CD4-positive, alpha-beta T cell treated with Interleukin-6 at 100 ng/mL for 8 hours (primary cell): ENCODE measurements around the gene ANKRD10.

ENCODE experiments used
- DNase-seq: peaks from one replicate; pipeline ENCODE4 v3.0.0-alpha.2; 2020; ENCODE audit warnings: mixed read lengths, low spot score

The ANKRD10 gene

DNA sequence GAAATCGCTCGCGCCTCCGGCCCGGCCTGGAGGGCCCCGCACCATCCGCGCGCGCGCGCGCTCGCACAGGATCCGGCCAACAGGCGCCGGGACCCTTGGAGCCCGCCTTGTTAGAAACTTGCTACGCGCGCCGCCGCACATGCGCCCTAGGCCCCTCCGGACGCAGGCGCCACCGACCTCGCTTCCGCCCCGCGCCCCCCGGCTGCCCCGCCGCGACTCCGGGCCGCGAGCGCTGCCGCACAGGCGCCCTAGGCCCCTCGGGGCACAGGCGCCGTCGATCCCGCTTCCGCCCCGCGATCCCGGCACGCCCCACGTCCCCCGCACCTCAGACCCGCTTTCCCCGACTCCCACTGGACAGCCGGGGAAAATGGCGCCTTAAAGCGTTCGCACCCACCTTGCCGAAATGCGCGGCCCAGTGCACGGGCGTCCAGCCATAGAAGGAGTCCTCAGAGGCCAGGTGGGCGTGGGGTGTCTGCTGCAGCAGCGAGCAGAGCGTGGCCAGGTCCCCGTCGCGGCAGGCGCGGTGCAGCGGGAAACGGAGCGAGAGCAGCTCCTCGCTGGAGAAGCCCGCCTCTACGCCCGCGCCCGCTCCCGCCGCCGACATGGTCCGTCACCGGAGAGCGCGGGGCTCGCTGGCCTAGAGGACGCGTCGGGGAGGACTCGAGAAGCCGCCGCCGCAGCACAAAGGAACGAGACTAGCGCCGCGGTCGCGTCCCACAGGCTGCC is 375 bp downstream of the ANKRD10 start:
- peak; percentile 69 for DNase-seq

GRCh38 chr13:110914081-110914330 is 863 bp downstream of the ANKRD10 start:
- no peak for DNase-seq

- DNase-seq = peak; percentile 14
These were observed 1.4 kb downstream of the ANKRD10 start for GRCh38 chr13:110913322-110914080.

- no peak for DNase-seq
These were observed 2.2 kb downstream of the ANKRD10 start for GRCh38 chr13:110912651-110913051.

DNA sequence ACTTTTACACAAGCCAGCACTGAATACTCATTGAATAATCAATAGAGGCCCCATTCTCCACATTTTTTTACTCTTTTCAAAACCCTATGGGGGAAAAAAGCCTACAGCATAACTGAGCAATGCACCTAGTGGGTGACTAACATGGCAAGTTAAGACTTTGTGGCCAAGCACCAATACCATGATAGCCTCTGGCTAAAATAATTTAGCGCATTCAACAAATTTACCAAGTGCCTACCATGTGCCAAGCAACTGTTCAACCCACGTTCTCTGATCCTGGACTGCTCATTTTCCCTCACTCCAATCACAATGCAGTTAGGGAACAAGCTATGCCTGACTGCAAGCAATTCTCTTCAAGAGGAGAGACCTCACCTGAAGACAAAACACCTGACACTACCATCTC is 3.0 kb downstream of the ANKRD10 start:
- no peak for DNase-seq

DNA sequence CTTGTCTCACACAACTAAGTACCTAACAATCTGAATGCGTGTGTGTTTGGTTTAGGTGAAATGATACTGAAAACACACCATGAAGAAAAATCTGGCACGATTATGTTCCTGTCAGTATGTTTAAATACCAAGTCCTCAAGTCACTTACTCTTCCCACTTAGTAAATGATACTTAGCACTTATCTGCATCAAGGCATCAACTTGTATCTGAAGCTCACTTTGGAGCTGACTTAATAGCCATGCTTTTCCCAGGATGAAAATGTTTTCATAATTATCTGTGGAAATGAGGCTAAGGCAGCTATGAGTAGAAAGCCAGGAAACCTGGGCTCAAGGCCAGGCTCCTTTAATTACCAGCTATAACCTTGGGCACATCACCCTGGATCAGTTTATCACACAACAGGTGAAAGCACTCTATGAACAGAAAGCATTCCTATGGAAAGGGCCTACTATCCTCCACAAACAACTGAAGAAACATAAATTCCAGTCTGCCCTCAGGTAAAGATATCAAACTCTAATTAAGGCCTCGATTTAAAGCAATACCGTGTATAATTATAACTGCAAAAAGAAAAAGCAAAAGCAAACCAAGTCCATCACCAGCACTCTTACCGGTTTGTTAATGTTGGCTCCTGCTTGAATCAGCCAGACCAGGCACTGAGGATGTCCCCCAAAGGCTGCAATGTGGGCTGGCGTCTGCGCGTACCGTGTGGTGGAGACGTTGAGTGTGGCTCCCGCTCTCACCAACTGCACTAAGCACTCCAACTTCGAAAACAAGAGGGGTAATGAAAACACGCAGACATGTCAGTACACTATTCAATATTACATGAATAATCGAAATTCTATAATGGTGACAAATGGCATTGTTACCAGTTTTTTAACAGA is 4.6 kb downstream of the ANKRD10 start:
- no peak for DNase-seq

- DNase-seq = no peak
These were observed 6.6 kb downstream of the ANKRD10 start for GRCh38 chr13:110907951-110908898.

GRCh38 chr13:110907301-110907700 is 7.6 kb downstream of the ANKRD10 start:
- no peak for DNase-seq

DNA sequence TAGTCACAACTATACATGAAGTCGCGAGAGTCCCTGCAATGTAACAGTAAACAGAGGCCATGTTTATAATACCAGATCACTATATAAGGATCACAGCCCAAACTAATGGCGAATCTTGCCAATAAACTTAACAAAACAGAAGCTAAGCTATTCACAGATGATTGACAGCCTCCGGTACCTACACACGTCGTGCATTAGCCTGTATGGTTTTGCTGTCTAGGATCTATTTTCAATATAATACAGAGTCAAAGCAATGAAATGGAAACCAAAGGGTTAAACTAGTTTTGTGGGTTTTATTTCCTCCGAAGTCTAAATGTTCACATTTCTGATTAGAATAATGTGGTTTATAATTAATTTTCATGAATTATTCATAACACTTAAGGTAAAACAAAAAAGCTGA is 10.1 kb downstream of the ANKRD10 start:
- no peak for DNase-seq

DNA sequence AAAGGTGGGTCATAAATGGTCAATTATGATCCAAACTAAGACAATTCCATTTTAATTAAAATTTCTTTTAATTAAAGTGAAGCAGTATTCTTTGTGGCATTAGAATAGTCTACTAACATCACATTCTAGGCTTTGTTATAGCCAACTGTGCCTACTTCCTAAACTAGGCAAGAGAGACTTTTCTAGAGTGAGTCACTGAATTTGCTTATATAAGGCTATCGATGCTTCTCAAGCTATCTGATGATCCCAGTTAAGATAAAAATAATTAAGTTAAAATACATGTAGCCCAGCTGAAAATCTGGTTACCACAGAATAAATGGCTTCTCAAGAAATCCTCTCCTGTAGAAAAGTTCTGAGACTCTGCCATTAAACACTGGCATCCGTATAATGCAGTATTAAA is 12.5 kb downstream of the ANKRD10 start:
- DNase-seq = no peak

DNA sequence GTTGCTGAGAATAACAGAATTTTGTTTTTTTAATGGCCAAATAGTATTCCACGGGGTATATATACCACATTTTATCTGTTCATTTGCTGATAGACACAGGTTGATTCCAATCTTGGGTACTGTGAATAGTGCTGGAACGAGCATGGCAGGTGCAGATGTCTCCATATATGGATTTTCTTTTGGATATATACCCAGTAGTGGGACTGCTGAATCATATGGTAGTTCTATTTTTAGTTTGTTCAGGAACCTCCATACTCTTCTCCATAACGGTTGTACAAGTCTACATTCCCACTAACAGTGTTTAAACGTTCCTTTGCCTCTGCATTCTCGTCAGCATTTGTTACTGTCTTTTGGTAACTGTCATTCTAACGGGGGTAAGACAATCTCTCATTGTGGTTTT is 17.3 kb downstream of the ANKRD10 start:
- no peak for DNase-seq

DNA sequence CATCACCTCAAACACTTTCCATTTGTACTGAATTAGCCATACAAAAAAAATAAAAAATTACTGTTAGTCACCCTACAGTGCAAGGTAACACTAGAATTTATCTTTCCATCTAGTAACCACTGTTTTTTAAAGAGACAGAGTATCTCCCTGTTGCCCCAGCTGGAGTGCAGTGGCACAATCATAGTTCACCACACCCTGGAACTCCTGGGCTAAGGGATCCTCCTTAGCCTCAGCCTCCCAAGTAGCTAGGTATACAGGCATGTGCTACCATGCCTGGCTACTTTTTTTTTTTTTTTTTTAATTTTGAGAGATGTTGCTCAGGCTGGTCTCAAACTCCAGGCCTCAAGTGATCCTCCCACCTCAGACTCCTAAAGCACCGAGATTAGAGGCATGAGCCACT is 17.9 kb downstream of the ANKRD10 start:
- no peak for DNase-seq

DNA sequence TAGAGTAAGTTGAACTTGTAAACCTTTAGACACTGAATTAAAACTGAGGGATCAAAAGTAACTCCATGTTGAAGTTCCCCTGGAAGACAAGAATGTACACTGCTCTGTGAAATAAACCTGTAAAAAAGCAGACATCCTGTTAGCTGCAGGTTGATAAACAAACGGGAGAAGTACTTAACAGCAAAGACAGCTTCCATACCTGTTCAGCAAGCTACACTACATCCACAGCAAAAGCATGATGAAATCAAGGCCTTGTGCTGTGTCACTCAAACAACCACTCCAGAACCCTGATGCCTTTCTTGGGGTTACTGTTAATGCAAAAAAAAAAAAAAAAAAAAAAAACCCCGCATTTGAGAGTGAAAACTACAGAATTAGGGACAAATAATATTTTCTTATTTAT is 20.8 kb downstream of the ANKRD10 start:
- DNase-seq = no peak

- no peak for DNase-seq
These were observed 21.3 kb downstream of the ANKRD10 start for GRCh38 chr13:110893571-110893970.

DNA sequence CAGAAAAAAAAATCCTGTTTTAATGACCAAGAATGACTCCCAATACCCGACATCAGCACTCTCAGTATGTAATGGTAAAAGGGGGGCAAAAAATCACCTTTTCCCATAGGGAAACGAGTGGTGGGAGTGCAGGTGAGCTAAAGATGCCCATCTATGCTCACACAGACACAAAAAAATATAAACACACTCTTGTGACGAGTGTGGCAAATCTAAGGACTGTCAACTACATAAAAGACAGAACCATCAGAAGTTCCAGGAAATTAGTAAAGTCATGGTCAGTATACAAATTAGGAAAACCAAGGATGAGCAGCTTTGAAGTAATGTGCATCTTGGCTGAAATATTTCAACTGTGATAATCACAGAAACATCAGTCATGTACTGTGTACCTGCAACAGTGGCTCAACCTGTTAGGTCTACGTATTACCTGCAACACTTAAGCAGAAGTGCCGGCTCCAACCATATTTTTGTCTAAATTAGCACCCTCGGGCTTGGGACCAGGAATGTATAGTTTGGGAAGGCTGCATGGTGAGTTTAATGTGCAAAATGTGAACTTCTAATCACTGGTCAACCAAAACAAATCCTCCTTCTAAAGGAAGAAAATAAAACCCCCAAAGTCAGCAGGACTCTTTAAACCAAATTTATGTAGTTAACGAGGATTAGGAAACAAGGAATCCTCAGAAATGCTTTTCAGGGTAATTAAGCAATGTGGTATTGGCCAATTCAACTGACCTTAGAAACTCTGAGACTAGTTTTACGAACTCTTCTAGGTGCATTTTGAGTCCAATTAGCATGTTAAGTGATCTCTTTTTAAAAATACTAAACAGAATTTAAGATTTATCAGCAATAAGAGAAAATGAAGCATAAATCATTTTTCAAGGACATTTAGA is 24.3 kb downstream of the ANKRD10 start:
- no peak for DNase-seq

- no peak for DNase-seq
These were observed 26.5 kb downstream of the ANKRD10 start for GRCh38 chr13:110888390-110888789.

- no peak for DNase-seq
These were observed 27.1 kb downstream of the ANKRD10 start for GRCh38 chr13:110887597-110888333.

DNA sequence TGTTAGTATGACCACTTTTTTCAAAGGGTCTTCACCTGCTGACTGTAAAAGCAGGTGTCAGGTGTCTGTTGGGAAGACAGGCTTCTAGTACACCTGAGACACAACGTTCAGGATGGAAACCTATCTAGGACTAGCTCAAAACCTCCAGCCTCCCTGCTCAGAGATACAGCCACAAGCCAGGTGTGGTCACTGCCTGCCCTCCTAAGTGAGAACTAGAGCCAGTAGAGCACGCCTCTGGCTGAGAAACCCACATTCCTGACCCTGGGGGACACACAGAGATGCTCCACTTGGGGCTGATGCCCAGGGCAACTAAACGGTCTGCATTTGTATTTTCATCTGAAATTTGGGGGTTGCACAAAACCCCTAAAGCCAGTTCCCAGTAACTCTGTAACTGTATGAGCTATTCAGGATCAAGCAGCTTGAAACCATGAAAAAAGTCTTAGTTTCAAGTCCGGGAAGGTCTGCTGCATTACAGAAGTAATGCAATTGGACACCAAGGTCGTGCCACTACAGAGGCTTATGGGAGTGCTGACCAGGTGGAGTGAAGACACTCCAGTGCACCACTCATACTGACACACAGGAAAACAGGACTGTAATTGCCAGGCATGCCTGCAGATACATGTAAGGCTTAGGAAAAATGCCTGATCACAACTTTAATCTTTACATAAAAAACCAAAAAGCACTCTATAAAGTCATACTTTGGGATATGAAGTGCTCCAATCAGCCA is 27.8 kb downstream of the ANKRD10 start:
- no peak for DNase-seq
